Gastroesophageal sphincter (tissue), 4 donors: ENCODE measurements around the gene MRPS18A. TPM values are rescaled to one million over a fixed set of nuclear protein-coding genes. Genes with fewer than 3 reads are reported as not detected.
"Not testable (repeated sequence)": the region's sequence is repeated elsewhere in the genome, so short reads cannot be mapped to it uniquely, and the experiment has no call there.

Experiments used
- ATAC-seq: fragments of 150-250 bp; one replicate; pipeline ENCODE4 v1.9.1; 2016; ENCODE audit warnings: mild to moderate bottlenecking, moderate library complexity
- H3K27ac ChIP-seq, 4 donors: fragments of 200-600 bp; sonication (generic) in 3 of 4; 1 replicate in 3 of 4; 2 replicates in 1 of 4; pipeline ENCODE4 v1.5.1; 2016 to 2019
- H3K27me3 ChIP-seq: fragments of 200-600 bp; sonication (generic); one replicate; pipeline ENCODE4 v1.5.1; 2019
- H3K36me3 ChIP-seq, 2 donors: fragments of 200-600 bp; sonication (generic); one replicate each; pipeline ENCODE4 v1.5.1; 2019; ENCODE audit warnings: control low read depth in 1 of 2
- H3K4me1 ChIP-seq, 3 donors: fragments of 200-600 bp; sonication (generic); 1 replicate in 2 of 3; 2 replicates in 1 of 3; pipeline ENCODE4 v1.5.1; 2016 to 2019; ENCODE audit warnings: control low read depth in 2 of 3
- H3K4me3 ChIP-seq, 2 donors: fragments of 200-600 bp; sonication (generic); one replicate each; pipeline ENCODE4 v1.5.1; 2019; ENCODE audit warnings: mild to moderate bottlenecking in 1 of 2, moderate library complexity in 1 of 2
- H3K9me3 ChIP-seq, 3 donors: fragments of 200-600 bp; sonication (generic); one replicate each; pipeline ENCODE4 v1.5.1; 2017 to 2019; ENCODE audit warnings: control low read depth in 2 of 3
- EP300 ChIP-seq: sonication (generic); formaldehyde crosslinking; IDR thresholded peaks from one replicate; pipeline ENCODE4 v1.6.1; 2017; ENCODE audit warnings: antibody characterized with exemption, mild to moderate bottlenecking
- POLR2A ChIP-seq, 2 donors: fragments of 450-650 bp; IDR thresholded peaks; one replicate each; pipeline ENCODE4 v1.6.1; 2017; ENCODE audit warnings: antibody characterized with exemption in 2 of 2, mild to moderate bottlenecking in 2 of 2, moderate library complexity in 1 of 2
- POLR2AphosphoS5 ChIP-seq: sonication (generic); formaldehyde crosslinking; IDR thresholded peaks from one replicate; pipeline ENCODE4 v1.6.1; 2017; ENCODE audit warnings: antibody characterized with exemption
- WGBS, 2 donors: methylation state at CpG; one replicate each; pipeline ENCODE4 v1.1.5; 2018; ENCODE audit warnings: low coverage in 1 of 2; 5-methylcytosine and 5-hydroxymethylcytosine counted together
- total RNA-seq, 4 donors: library from RNA; depleted of rRNA; stranded (reverse); fragments of >200 nt; gene quantifications; one replicate each; pipeline ENCODE4 v1.1.0, GENCODE V29; 2016
- TF ChIP-seq, protein P1 (sequence below), 4 experiments: fragments of 200-600 bp in 2 of 4; fragments of 450-650 bp in 2 of 4; sonication (generic) in 1 of 4; IDR thresholded peaks; one replicate each; pipeline ENCODE4 v1.5.1; 2017 to 2019; ENCODE audit warnings: antibody characterized with exemption in 4 of 4, mild to moderate bottlenecking in 2 of 4, moderate library complexity in 2 of 4

Gene MRPS18A
- total RNA-seq, 4 donors from 2014 or later: 36.3 to 47.3 (median 38.6) TPM

GRCh38 chr6:43666196-43666920 is 21.2 kb downstream of the MRPS18A start:
- H3K27ac ChIP-seq: no peak overlapping the region
- no peaks in the 10 kb centered on the region for H3K27me3 ChIP-seq
- ATAC-seq: no peak
- WGBS, 2 donors: 50 to 63% methylated on average over 3 of the region's 13 CpGs
- no peaks in the 10 kb centered on the region for H3K9me3 ChIP-seq
- TF ChIP-seq POLR2AphosphoS5 (no peak), EP300 (no peak), POLR2A (IDR thresholded peaks at IDR 0.05) (no peak)
- TF ChIP-seq, protein P1, sequence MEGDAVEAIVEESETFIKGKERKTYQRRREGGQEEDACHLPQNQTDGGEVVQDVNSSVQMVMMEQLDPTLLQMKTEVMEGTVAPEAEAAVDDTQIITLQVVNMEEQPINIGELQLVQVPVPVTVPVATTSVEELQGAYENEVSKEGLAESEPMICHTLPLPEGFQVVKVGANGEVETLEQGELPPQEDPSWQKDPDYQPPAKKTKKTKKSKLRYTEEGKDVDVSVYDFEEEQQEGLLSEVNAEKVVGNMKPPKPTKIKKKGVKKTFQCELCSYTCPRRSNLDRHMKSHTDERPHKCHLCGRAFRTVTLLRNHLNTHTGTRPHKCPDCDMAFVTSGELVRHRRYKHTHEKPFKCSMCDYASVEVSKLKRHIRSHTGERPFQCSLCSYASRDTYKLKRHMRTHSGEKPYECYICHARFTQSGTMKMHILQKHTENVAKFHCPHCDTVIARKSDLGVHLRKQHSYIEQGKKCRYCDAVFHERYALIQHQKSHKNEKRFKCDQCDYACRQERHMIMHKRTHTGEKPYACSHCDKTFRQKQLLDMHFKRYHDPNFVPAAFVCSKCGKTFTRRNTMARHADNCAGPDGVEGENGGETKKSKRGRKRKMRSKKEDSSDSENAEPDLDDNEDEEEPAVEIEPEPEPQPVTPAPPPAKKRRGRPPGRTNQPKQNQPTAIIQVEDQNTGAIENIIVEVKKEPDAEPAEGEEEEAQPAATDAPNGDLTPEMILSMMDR (IDR thresholded peaks at IDR 0.05): no peak
- H3K4me1 ChIP-seq: peaks cover 0 to 44% (median 27%) of the 10 kb centered on the region in 3 donors
- H3K36me3 ChIP-seq: peaks cover 0 to 13% of the 10 kb centered on the region in 2 donors
- no peak overlapping the region for H3K4me3 ChIP-seq

DNA sequence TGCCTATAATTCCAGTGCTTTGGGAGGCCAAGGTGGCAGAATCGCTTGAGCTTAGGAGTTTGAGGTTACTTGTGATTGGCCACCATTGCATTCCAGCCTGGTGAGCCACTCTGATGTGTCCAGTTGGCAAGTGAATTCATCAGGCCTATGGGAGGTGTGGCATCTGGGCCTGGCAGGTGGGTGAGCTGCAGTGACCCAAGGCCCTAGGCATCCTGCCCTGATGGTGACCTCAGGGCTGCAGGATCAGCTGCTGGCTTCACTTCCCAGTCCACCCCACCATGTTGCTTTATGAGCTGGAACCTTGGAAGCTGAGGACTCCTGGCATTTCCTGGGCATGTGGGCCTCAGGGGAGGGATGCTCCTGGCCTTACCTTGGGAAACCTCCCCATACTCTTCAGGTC is 22.2 kb downstream of the MRPS18A start:
- Histone ChIP-seq H3K36me3 (peaks cover 0 to 3% of the 10 kb centered on the region in 2 donors), H3K4me1 (peaks cover 0 to 35% (median 27%) of the 10 kb centered on the region in 3 donors), H3K27ac (no peak overlapping the region), H3K27me3 (no peaks in the 10 kb centered on the region), H3K9me3 (no peaks in the 10 kb centered on the region), H3K4me3 (no peak overlapping the region)
- TF ChIP-seq EP300: no peak
- TF ChIP-seq POLR2AphosphoS5: no peak
- TF ChIP-seq POLR2A (IDR thresholded peaks at IDR 0.05): no peak
- TF ChIP-seq, protein P1 (IDR thresholded peaks at IDR 0.05): no peak
- WGBS, 2 donors: 100% methylated on average over 1 of the region's 1 CpG; no CpG with 5 or more reads in 1 of the 2 donors
- no peak for ATAC-seq

DNA sequence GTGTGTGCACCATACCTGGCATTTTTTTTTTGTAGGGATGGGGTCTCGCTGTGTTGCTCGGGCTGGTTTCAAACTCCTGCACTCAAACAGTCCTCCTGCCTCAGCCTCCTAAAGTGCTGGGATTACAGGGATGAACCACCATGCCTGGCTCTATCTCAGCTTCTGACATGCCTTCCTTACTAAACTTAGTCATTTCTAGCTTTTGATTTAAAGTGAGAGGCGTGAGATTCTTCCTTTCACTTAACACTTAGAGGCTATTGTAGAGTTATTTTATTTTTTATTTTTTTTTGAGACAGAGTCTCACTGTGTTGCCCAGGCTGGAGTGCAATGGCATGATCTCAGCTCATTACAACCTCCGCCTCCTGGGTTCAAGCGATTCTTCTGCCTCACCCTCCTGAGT is 24.6 kb downstream of the MRPS18A start:
- not testable (repeated sequence) for H3K27ac ChIP-seq, ATAC-seq, H3K9me3 ChIP-seq, H3K36me3 ChIP-seq, H3K4me3 ChIP-seq, H3K27me3 ChIP-seq
- peaks cover 0 to 10% (median 7%) of the 10 kb centered on the region in 3 donors for H3K4me1 ChIP-seq
- 80 to 92% methylated on average over 1 to 5 of the region's 5 CpGs for WGBS, 2 donors

DNA sequence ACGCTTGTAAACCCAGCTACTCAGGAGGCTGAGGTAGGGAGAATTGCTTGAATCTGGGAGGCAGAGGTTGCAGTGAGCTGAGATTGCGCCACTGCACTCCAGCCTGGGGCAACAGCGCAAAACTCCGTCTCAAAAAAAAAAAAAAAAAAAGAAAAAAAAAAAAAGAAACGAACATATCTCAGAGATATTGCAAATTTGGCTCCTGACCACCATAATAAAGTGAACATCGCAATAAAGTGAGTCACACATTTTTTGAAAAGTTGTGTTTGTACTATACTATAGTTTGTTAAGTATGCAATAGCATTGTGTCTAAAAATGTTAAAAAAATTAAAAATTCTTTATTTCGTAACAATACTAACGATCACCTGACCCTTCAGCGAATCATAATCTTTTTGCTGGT is 29.4 kb downstream of the MRPS18A start:
- TF ChIP-seq POLR2AphosphoS5 (no peak), EP300 (no peak), POLR2A (IDR thresholded peaks at IDR 0.05) (no peak)
- TF ChIP-seq, protein P1 (IDR thresholded peaks at IDR 0.05): no peak
- H3K4me1 ChIP-seq: no peaks in the 10 kb centered on the region
- H3K4me3 ChIP-seq: no peak overlapping the region
- no peaks in the 10 kb centered on the region for H3K9me3 ChIP-seq
- no peaks in the 10 kb centered on the region for H3K36me3 ChIP-seq
- H3K27me3 ChIP-seq: no peaks in the 10 kb centered on the region
- H3K27ac ChIP-seq: no peak overlapping the region
- no peak for ATAC-seq
- WGBS, 2 donors: 87 to 97% methylated on average over 4 to 8 of the region's 9 CpGs

DNA sequence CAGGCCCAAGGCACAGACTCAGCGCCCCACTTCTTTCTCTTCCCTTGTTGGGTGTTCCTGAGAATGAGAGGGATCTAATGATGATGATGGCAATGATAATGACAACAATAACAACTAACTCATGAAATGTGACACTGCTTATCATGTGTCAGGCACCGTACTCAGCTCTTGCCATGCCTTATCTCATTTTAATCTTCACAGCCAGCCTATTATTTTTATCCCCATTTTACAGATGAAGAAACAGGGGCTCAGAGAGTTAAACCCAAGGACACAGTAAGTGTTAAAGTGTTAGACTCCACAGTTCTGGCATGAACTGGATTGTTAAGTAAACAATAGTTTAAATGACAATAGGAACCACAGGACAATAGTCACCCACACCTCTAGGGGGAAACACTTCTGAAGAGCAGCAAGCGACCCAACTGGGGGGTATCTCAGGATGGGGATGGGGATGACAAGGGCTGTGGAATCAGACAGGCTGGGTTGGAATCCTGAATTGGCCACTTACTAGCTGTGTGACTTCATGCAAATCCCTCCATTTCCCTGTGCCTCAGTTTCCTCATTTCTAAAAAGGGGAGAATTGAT is 30.3 kb downstream of the MRPS18A start:
- no peak for TF ChIP-seq POLR2A (IDR thresholded peaks at IDR 0.05)
- no peak for TF ChIP-seq POLR2AphosphoS5
- TF ChIP-seq, protein P1 (IDR thresholded peaks at IDR 0.05): no peak
- no peak for TF ChIP-seq EP300
- Histone ChIP-seq H3K9me3 (no peaks in the 10 kb centered on the region), H3K36me3 (no peaks in the 10 kb centered on the region), H3K27me3 (no peaks in the 10 kb centered on the region), H3K4me3 (no peak overlapping the region), H3K4me1 (no peaks in the 10 kb centered on the region), H3K27ac (no peak overlapping the region)
- no peak for ATAC-seq
- WGBS, 2 donors: 83 to 98% methylated on average over 1 to 3 of the region's 3 CpGs

GRCh38 chr6:43652822-43653221 is 34.8 kb downstream of the MRPS18A start:
- H3K36me3 ChIP-seq: not testable (repeated sequence)
- 92 to 100% methylated on average over 1 to 2 of the region's 2 CpGs for WGBS, 2 donors

More at GRCh38 chr6:43652822-43653221, 34.8 kb downstream of the MRPS18A start:
- H3K27me3 ChIP-seq, H3K4me3 ChIP-seq, ATAC-seq, H3K4me1 ChIP-seq, H3K9me3 ChIP-seq, H3K27ac ChIP-seq: not testable (repeated sequence)
